NOMO-1 treated with dmso at 0.1 percent for 144 hours (cell line): ENCODE data around the gene DNM2.
A peak's percentile ranks its signal among the peaks of the same experiment; 100 is the strongest.
"Not testable (repeated sequence)": the region's sequence is repeated elsewhere in the genome, so short reads cannot be mapped to it uniquely, and the experiment has no call there.

ENCODE experiments used
- DNase-seq: peaks from one replicate; lab custom pipeline; 2025; ENCODE audit not compliant: unreplicated experiment; lab: John Stamatoyannopoulos, UW

DNM2 gene

DNA sequence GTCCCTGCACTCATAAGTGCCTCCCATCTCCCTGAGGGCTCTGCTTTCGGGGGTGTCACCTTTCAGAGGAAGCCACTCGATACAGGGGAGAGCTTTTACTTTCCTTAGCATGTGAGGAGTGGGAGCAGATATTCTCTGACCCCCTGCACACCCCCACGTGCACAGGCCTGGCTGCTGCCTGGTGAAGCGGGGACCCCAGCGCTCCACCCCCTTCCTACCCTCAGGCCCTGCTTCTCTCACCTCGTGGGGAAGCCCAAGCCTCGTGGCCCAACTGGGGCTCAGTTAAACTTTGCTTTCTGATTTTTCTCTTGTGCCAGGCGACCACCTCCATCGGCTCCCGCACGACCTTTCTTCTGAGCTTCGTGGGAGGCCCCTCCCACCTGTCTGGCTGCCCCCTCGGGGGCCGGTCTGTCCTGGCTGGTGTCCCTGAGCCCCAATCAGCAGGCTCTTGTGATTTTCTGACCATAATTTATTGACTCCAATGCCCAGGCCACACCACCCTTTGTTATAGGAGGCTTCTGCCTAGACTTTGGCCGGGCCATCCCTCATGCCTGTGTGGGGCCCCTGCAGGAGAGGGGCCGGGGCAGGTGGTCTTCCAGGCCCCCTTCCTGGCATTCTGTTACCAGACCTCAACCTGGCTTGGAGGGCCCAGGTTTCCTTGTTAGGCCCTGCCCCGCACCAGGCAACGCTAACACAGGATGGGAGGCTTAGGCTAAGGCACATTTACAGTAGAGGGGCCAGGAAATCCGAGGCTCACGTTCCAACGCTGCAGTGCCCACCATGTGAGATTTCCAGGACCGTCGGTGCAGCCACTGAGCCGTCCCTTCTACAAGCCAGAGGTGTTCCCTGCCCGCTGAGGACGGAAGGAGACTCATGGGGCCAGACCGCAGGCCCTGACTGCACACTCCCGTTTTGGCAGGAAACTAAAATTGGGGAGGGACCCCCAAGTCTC, 114.4 kb downstream of the DNM2 start:
- no peak for DNase-seq

DNA sequence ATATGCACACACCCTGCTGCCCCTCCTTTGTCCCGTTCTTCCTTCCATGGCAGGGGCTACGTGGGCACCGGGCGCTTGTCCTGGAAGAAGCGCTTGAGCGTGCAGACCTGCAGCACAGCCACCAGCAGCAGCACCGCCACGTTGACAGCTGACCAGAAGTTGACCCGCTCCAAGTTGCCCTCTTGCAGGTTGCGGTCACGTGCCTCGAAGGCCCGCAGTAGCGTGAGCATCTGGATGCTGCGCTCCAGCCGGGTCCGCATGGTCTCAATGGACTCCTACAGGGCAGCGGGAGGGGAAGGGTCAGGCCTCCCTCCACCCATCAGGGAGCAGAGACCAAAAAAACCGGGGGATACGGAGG, 115.0 kb downstream of the DNM2 start:
- DNase-seq: no peak

DNA sequence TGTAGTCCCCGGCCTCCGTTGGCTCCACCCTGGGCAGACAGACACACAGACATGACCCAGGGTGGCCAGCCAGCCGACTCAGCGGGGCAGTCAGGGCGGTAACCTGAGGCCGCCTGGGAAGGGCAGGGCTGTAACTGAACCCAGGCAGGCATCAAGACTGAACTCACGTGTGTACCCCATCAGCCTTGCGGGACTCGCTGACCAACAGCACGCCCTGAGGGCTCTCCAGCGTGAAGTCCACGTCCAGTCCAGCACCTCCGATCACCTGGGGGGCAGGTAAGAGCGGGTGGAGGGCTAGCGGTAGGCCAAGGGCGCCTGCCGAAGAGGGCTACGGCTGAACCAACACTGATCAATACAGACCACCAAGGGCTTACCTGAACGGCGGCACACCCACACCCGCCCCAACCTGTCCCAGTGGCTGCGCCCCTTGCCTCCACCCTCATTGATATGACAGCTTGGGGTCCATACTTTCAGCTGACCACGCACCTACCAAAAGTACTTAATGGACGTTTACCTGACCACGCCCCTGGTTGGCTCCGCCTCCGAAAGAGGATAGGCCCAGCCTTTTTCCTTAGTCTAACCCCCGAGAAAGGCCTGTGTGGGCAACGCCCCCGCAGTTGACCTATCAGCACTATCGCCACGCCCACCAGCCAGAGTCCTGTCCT, 117.3 kb downstream of the DNM2 start:
- DNase-seq: no peak

DNA sequence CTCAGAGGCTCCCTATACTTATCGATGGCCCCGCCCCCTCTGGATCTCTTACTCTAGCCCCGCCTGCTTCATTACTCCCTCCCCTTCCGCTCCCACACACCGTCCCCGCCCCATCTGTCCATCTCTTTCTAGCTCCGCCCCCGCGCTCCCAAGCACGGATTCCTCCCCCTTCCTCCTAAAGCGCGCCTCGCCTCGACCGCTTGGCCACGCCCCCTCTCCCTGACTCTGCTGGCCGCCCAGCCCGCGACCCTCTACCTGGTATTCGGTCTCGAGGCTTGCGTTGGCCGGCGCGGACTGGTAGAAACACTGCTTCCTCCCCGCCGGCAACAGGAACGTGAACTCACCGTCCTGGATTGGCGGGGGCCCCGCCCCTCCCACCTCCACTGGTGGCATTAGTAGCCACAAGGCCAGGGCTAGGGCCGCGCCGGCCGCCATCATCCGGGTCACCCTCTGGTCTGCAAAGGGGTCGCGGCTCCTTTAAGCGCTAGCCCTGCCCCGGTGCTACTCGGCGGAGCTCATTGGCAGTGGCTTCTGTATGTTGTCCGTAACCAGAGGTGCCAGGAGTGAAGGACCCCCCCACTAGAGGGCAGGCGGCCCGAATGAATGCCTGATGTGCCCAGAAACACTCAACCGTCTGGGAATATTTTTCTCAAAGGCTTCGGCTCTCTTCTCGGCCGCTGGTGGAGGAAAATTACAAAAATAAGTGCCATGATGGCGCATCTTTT, 118.0 kb downstream of the DNM2 start, which contains the start of gene TMED1:
TSS of gene TMED1 (minus strand) at position 459 of the 725 bp plus-strand sequence. CDS start at position 438, 21 bp downstream.
- DNase-seq: peak; percentile 95

- DNase-seq: peak; percentile 85
Measured at GRCh38 chr19:10836479-10837330, 118.8 kb downstream of the DNM2 start.

DNA sequence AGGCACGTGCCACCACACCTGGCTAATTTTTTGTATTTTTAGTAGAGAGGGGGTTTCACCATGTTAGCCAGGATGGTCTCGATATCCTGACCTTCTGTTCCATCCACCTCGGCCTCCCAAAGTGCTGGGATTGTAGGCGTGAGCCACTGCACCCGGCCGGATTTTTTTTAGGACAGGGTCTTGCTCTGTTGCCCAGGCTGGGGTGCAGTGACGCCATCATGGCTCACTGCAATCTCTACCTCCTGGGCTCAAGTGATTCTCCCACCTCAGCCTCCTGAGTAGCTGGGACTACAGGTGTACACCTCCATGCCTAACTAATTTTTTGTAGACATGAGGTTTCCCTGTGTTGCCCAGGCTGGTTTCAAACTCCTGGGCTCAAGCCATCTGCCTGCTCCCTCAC, 119.8 kb downstream of the DNM2 start:
- not testable (repeated sequence) for DNase-seq

DNA sequence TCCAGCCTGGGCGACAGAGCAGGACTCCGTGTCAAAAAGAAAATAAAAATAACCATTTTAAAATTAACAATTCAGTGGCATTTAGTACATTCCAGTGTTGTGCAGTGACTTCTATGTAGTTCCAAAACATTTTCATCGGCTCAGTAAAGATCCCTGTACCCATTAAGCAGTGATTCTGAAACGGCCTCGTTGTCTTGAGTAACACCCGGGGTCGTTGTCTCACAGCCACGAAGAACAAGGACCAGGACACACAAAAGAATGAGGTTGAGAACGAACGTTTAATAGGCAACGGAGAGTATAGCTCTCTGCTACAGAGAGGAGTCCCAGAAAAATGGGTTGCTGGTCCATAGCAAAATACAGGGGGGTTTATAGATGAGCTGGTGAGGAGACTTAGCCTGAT, 120.5 kb downstream of the DNM2 start:
- no peak for DNase-seq

- DNase-seq: no peak
Measured at GRCh38 chr19:10839114-10840050, 121.5 kb downstream of the DNM2 start.

DNA sequence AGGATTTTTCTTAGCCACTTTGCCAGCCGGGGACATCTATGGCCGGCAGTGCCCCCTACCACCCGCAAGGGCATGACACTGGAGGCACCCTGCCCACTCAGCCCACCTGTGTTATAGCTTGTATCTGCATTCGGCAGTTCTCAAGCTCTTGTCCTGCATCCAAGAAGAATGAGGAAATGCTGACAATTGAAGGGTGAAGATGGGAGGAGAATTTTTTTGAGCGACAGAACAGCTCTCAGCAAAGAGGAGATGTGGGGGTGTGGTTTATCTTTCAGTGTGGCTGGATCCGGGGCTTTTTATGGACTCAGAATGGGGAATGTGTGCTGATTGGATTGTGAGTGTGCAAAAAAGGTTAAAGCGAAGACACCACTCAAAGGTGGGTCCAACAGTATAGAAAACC, 124.9 kb downstream of the DNM2 start:
- no peak for DNase-seq

- no peak for DNase-seq
Measured at GRCh38 chr19:10846500-10847202, 128.8 kb downstream of the DNM2 start.

- peak; percentile 61 for DNase-seq
Measured at GRCh38 chr19:10848230-10848856, 130.5 kb downstream of the DNM2 start, which contains the start of gene C19orf38. TSS of gene C19orf38 (plus strand) at chr19:10848415. CDS start at chr19:10848509, 94 bp downstream.

DNA sequence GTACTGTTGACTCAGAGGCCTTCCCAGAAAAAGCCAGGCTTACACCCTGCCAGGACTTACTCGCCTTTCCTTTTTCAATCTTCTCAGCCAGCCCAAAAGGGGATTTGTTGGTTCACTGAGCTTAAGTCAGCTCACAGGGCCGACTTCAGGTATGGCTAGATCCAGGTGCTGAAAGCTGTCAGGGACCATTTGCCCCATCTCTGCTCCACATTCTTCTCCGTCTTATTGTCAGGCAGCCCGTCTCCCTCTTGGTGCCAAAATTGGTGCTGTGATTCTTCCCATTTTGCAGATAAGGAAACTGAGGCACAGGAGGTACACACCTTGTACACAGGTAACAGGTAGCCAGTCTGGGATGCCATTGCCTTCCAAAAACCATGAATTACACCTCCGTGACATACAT, 132.8 kb downstream of the DNM2 start:
- DNase-seq: no peak

- DNase-seq: no peak
Measured at GRCh38 chr19:10852098-10852800, 134.4 kb downstream of the DNM2 start.

DNA sequence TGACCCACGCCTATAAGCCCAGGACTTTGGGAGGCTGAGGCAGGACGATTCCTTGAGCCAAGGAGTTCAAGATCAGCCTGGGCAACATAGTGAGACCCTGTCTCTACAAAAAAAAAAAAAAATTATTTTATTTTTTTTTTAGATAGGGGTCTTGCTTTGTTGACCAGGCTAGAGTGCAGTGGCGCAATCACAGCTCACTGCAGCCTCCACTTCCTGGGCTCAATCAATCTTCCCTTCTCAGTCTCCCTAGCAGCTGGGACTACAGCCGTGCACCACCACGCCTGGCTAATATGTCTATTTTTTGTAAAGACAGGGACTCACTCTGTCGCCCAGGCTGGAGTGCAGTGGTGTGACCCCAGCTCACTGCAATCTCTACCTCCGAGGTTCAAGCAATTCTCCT, 135.1 kb downstream of the DNM2 start:
- DNase-seq: no peak

DNA sequence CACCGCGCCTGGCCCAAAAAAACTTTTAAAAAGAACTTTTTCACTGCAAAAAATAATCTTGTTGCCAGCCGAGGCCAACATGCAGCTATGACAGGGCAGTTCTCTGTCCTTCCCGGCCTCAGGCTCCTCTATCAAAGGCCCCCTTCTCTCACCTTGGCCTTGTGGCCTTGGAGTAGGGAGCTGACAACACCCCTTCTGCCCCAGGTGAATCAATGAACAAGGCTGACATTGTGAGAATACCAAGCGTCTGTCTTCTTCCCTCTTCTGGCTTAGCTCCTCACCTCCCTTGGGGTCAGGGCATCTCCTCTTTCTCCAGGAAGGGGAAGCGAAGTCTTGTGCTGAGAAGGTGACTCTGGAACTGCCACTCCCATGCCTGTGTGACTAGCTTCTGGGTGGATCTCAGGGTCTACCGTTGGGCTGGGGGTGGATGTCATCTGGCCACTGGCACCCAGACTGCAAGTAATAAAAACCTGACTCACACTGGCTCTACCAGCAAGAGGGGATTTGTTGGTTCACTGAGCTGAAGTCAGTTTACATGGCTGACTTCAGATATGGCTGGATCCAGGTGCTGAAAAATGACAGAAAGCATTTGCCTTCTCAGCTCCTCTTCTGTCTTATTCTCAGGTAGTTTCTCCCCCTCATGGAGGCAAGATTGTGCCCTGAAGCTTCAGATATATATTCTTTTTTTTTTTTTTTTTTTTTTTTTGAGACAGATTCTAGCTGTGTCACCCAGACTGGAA, 136.6 kb downstream of the DNM2 start:
- DNase-seq: no peak

DNA sequence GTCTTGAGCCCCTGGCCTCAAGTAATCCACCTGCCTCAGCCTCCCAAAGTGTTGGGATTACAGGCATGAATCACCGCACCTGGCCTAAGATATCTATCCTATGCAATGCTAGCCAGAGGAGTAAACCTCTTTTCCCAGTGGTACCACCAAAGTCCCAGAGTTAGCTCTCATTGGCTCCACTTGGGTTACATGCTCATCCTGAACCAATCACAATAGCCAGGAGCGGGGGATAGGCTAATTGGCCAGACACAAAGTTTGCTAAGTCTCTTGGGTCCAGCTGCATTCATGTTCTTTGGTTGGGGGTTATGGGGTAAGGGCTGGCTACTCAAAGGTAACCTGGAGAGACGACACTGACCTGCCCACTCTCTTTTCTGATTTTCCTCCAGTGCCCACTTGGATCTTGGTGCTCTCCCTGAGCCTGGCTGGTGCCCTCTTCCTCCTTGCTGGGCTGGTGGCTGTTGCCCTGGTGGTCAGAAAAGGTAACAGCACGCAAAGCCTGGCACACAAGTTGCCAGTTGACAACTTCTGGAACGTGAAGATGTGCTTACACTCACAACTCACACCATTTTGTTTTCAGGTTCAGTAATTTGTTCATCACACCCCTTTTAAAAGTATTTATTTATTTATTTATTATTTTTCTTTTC, 138.1 kb downstream of the DNM2 start:
- DNase-seq: no peak

GRCh38 chr19:10856899-10857298, 139.0 kb downstream of the DNM2 start:
- DNase-seq: not testable (repeated sequence)
